Activated CD8-positive, alpha-beta memory T cell treated with anti-CD3 and anti-CD28 coated beads, Interleukin-2, amount 10 ng/mL, durations not matched to agents 7 days and 5 days (primary cell): ENCODE measurements around the gene IP6K1. TPM values are rescaled to one million over a fixed set of nuclear protein-coding genes. Genes with fewer than 3 reads are reported as not detected.
"Not testable (repeated sequence)": the region's sequence is repeated elsewhere in the genome, so short reads cannot be mapped to it uniquely, and the experiment has no call there.

Source experiments
- ATAC-seq: fragments of 150-1000 bp; cut with Tn5 transposase; one replicate; pipeline ENCODE4 v1.10.0; 2021; ENCODE audit warnings: moderate library complexity
- CTCF ChIA-PET: fragments of 350-600 bp; sonication (Branson Sonifier 250); formaldehyde crosslinking; loops from one replicate; lab custom pipeline; 2021; ENCODE audit warnings: antibody characterized with exemption; lab: Charles Lee
- DNase-seq: peaks from one replicate; pipeline ENCODE4 v3.0.0-alpha.2; 2020
- H3K27ac Mint-ChIP-seq: one replicate; pipeline ENCODE4 v1.8.0; 2021; ENCODE audit warnings: mild to moderate bottlenecking, mixed read lengths
- H3K27me3 Mint-ChIP-seq: one replicate; pipeline ENCODE4 v1.8.0; 2021; ENCODE audit warnings: mixed read lengths
- H3K36me3 Mint-ChIP-seq: one replicate; pipeline ENCODE4 v1.8.0; 2021; ENCODE audit warnings: mild to moderate bottlenecking, mixed read lengths
- H3K4me1 Mint-ChIP-seq: one replicate; pipeline ENCODE4 v1.8.0; 2021; ENCODE audit warnings: mixed read lengths
- H3K4me3 Mint-ChIP-seq: one replicate; pipeline ENCODE4 v1.8.0; 2021; ENCODE audit warnings: mild to moderate bottlenecking, moderate library complexity, mixed read lengths
- H3K9me3 Mint-ChIP-seq: one replicate; pipeline ENCODE4 v1.8.0; 2022; ENCODE audit warnings: low read depth, mixed read lengths
- total RNA-seq, 2 experiments: library from RNA; stranded (reverse); gene quantifications; one replicate each; pipeline ENCODE4 v1.2.3, GENCODE V29; 2021

The IP6K1 gene
- total RNA-seq, 2 experiments from 2014 or later = 38.3 to 41.0 TPM

GRCh38 chr3:49791571-49791970 is 5.2 kb upstream of the IP6K1 start:
- Mint-ChIP-seq H3K9me3 (no peaks in the 10 kb centered on the region), H3K27ac (no peak overlapping the region), H3K4me3 (no peak overlapping the region), H3K27me3 (no peaks in the 10 kb centered on the region), H3K36me3 (no peaks in the 10 kb centered on the region), H3K4me1 (peaks cover 14% of the 10 kb centered on the region)
- ATAC-seq = no peak
- no peak for DNase-seq
- CTCF ChIA-PET = interaction anchor here (0.7 to 3.0 kb wide), 3 partner anchors 11 to 47 kb away, joined by 3 to 16 read pairs (median 3); partner anchors contain the start of gene INKA1

- H3K27me3 Mint-ChIP-seq = no peaks in the 10 kb centered on the region
- no peaks in the 10 kb centered on the region for H3K9me3 Mint-ChIP-seq
- peaks cover 15% of the 10 kb centered on the region for H3K4me1 Mint-ChIP-seq
- H3K36me3 Mint-ChIP-seq = no peaks in the 10 kb centered on the region
- H3K4me3 Mint-ChIP-seq = no peak overlapping the region
- CTCF ChIA-PET = interaction anchor here (0.7 to 3.0 kb wide), 5 partner anchors 12 to 445 kb away, joined by 3 to 16 read pairs (median 3); partner anchors contain the start of gene INKA1
- ATAC-seq = no peak
- DNase-seq = no peak
- no peak overlapping the region for H3K27ac Mint-ChIP-seq
Measured at GRCh38 chr3:49790626-49791411, 4.5 kb upstream of the IP6K1 start.

- no peak for DNase-seq
- Mint-ChIP-seq H3K4me3 (no peak overlapping the region), H3K9me3 (no peaks in the 10 kb centered on the region), H3K27ac (no peak overlapping the region), H3K27me3 (no peaks in the 10 kb centered on the region), H3K36me3 (peaks cover 10% of the 10 kb centered on the region), H3K4me1 (peaks cover 26% of the 10 kb centered on the region)
- ATAC-seq = no peak
- CTCF ChIA-PET = interaction anchor here (1.4 to 3.1 kb wide), 4 partner anchors 11 to 51 kb away, joined by 3 to 27 read pairs (median 12); partner anchors contain the start of genes CDHR4 and INKA1
Measured at GRCh38 chr3:49788056-49788455, 1.7 kb upstream of the IP6K1 start.

- CTCF ChIA-PET = interaction anchor here (1.4 to 3.1 kb wide), 7 partner anchors 12 to 439 kb away, joined by 3 to 27 read pairs (median 5); partner anchors contain the start of genes CDHR4 and INKA1
- DNase-seq (no peak), ATAC-seq (no peak)
- no peaks in the 10 kb centered on the region for H3K9me3 Mint-ChIP-seq
- H3K4me3 Mint-ChIP-seq = no peak overlapping the region
- H3K36me3 Mint-ChIP-seq = peaks cover 10% of the 10 kb centered on the region
- H3K4me1 Mint-ChIP-seq = peaks cover 26% of the 10 kb centered on the region
- H3K27me3 Mint-ChIP-seq = no peaks in the 10 kb centered on the region
- no peak overlapping the region for H3K27ac Mint-ChIP-seq
Measured at GRCh38 chr3:49787536-49787935, 1.2 kb upstream of the IP6K1 start.

- Mint-ChIP-seq H3K27me3 (no peaks in the 10 kb centered on the region), H3K4me1 (peaks cover 28% of the 10 kb centered on the region), H3K27ac (peak overlapping the region; percentile 92), H3K36me3 (peaks cover 12% of the 10 kb centered on the region), H3K4me3 (peak overlapping the region; percentile 77), H3K9me3 (no peaks in the 10 kb centered on the region)
- ATAC-seq (no peak), DNase-seq (no peak)
- CTCF ChIA-PET = interaction anchor here (1.4 to 3.1 kb wide), 7 partner anchors 12 to 439 kb away, joined by 3 to 27 read pairs (median 5); partner anchors contain the start of genes CDHR4 and INKA1
Measured at GRCh38 chr3:49787182-49787464, 781 bp upstream of the IP6K1 start.

- H3K27me3 Mint-ChIP-seq = no peaks in the 10 kb centered on the region
- H3K4me3 Mint-ChIP-seq = peak overlapping the region; percentile 77
- DNase-seq (peak; percentile 58), ATAC-seq (peak; percentile 54)
- H3K9me3 Mint-ChIP-seq = no peaks in the 10 kb centered on the region
- peaks cover 18% of the 10 kb centered on the region for H3K36me3 Mint-ChIP-seq
- H3K4me1 Mint-ChIP-seq = peaks cover 36% of the 10 kb centered on the region
- CTCF ChIA-PET = interaction anchor here (1.0 to 3.1 kb wide), 7 partner anchors 17 to 441 kb away, joined by 3 to 27 read pairs (median 4); partner anchors contain the start of genes AMIGO3 and INKA1
- peak overlapping the region; percentile 82 for H3K27ac Mint-ChIP-seq
Measured at GRCh38 chr3:49785565-49786356, 581 bp downstream of the IP6K1 start.

- DNase-seq, CTCF ChIA-PET, H3K27me3 Mint-ChIP-seq, ATAC-seq, H3K4me3 Mint-ChIP-seq, H3K27ac Mint-ChIP-seq, H3K9me3 Mint-ChIP-seq: not testable (repeated sequence)
- peaks cover 43% of the 10 kb centered on the region for H3K4me1 Mint-ChIP-seq
- peaks cover 28% of the 10 kb centered on the region for H3K36me3 Mint-ChIP-seq
Measured at GRCh38 chr3:49782277-49782676, 4.1 kb downstream of the IP6K1 start.

GRCh38 chr3:49781415-49782199 is 4.7 kb downstream of the IP6K1 start:
- peaks cover 32% of the 10 kb centered on the region for H3K36me3 Mint-ChIP-seq
- CTCF ChIA-PET = interaction anchor here (0.6 kb wide), 1 partner anchor 18 kb away, joined by 3 read pairs; the partner anchor contains the start of gene CDHR4
- H3K4me1 Mint-ChIP-seq = peaks cover 36% of the 10 kb centered on the region
- no peak overlapping the region for H3K4me3 Mint-ChIP-seq
- no peaks in the 10 kb centered on the region for H3K9me3 Mint-ChIP-seq
- ATAC-seq = no peak
- no peaks in the 10 kb centered on the region for H3K27me3 Mint-ChIP-seq
- no peak for DNase-seq
- H3K27ac Mint-ChIP-seq = no peak overlapping the region

- CTCF ChIA-PET = interaction anchor here (0.6 kb wide), 1 partner anchor 19 kb away, joined by 3 read pairs; the partner anchor contains the start of gene CDHR4
- H3K27me3 Mint-ChIP-seq, H3K4me3 Mint-ChIP-seq, H3K9me3 Mint-ChIP-seq, DNase-seq, ATAC-seq, H3K27ac Mint-ChIP-seq: not testable (repeated sequence)
- Mint-ChIP-seq H3K36me3 (peaks cover 33% of the 10 kb centered on the region), H3K4me1 (peaks cover 35% of the 10 kb centered on the region)
Measured at GRCh38 chr3:49780975-49781365, 5.4 kb downstream of the IP6K1 start.

- peaks cover 31% of the 10 kb centered on the region for H3K4me1 Mint-ChIP-seq
- H3K4me3 Mint-ChIP-seq = no peak overlapping the region
- H3K36me3 Mint-ChIP-seq = peaks cover 32% of the 10 kb centered on the region
- DNase-seq (no peak), ATAC-seq (no peak)
- no peak overlapping the region for H3K27ac Mint-ChIP-seq
- H3K27me3 Mint-ChIP-seq = no peaks in the 10 kb centered on the region
- CTCF ChIA-PET = interaction anchor here (0.8 kb wide), 1 partner anchor 22 kb away, joined by 3 read pairs; no protein-coding TSS in a partner anchor
- no peaks in the 10 kb centered on the region for H3K9me3 Mint-ChIP-seq
Measured at GRCh38 chr3:49780080-49780974, 6.0 kb downstream of the IP6K1 start.

GRCh38 chr3:49779358-49780079 is 6.8 kb downstream of the IP6K1 start:
- no peak overlapping the region for H3K4me3 Mint-ChIP-seq
- peaks cover 31% of the 10 kb centered on the region for H3K36me3 Mint-ChIP-seq
- no peak overlapping the region for H3K27ac Mint-ChIP-seq
- peaks cover 26% of the 10 kb centered on the region for H3K4me1 Mint-ChIP-seq
- CTCF ChIA-PET = interaction anchor here (0.8 kb wide), 1 partner anchor 23 kb away, joined by 3 read pairs; no protein-coding TSS in a partner anchor
- no peaks in the 10 kb centered on the region for H3K9me3 Mint-ChIP-seq
- ATAC-seq (no peak), DNase-seq (no peak)
- H3K27me3 Mint-ChIP-seq = no peaks in the 10 kb centered on the region
